ENCODE data around the gene NELL1.

DNA sequence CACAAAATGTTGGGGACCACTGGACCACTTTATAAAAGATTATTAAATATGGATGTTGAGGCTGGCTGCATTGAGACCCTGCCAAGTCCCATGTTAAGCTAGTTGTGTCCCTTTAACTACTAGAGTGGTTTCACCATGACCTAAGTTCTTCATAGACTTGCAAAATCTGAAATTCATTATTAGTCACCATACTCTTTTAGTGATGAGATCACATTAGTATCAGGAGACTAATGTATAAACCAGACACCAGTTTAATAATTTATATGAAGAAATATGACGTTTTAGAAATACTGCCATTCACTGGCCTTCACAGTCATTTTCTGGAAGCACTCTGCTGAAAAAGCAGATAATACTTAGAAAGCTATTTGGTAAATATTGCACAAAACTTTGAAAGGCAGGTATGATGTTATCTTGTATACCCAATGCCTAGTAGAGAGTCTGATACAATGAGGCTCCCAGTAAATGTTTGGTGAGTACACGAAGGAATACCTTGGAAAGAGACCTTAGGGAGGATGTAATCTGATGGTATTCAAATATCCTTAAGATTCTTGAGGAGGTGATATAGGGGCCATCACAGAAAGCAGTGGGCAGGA, 795.3 kb downstream of the NELL1 start:
- TF ChIP-seq, protein P1, sequence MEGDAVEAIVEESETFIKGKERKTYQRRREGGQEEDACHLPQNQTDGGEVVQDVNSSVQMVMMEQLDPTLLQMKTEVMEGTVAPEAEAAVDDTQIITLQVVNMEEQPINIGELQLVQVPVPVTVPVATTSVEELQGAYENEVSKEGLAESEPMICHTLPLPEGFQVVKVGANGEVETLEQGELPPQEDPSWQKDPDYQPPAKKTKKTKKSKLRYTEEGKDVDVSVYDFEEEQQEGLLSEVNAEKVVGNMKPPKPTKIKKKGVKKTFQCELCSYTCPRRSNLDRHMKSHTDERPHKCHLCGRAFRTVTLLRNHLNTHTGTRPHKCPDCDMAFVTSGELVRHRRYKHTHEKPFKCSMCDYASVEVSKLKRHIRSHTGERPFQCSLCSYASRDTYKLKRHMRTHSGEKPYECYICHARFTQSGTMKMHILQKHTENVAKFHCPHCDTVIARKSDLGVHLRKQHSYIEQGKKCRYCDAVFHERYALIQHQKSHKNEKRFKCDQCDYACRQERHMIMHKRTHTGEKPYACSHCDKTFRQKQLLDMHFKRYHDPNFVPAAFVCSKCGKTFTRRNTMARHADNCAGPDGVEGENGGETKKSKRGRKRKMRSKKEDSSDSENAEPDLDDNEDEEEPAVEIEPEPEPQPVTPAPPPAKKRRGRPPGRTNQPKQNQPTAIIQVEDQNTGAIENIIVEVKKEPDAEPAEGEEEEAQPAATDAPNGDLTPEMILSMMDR (IDR thresholded peaks at IDR 0.05), result no peak
- TF ChIP-seq POLR2AphosphoS5 (IDR thresholded peaks at IDR 0.05; ENCODE audit: low read depth, low read length) (no peak), SIN3A (IDR thresholded peaks at IDR 0.05; ENCODE audit: borderline replicate concordance, insufficient read depth, low read depth, low read length) (no peak)
